NCI-H446 treated with DMSO at 0.1 percent for 48 hours (cell line): Measurements from ENCODE around the gene ROBO2.

Source experiments
- DNase-seq: peaks from one replicate; lab custom pipeline; 2025; lab: John Stamatoyannopoulos, UW

The ROBO2 gene

GRCh38 chr3:77414881-77415280, 375.0 kb downstream of the ROBO2 start:
- no peak for DNase-seq

DNA sequence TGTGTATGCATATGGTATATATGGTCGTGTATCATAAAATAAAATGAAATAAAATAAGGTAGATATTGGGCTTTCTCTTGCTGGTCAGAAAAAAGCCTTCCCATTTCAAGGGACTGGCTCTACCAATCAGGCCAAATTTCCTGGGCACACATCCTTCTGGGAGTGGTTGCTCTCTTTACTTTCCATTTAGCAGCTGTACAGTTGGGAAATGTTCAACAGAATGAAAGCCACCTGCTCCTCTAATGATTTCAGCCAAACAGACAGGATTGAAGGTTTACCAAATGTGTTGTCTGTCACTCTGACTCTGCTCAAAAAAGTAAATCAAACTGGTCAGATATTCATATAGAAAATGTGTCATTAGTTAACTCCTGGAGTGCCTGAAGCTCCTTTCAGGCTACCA, 380.4 kb downstream of the ROBO2 start:
- DNase-seq = peak; percentile 85

DNA sequence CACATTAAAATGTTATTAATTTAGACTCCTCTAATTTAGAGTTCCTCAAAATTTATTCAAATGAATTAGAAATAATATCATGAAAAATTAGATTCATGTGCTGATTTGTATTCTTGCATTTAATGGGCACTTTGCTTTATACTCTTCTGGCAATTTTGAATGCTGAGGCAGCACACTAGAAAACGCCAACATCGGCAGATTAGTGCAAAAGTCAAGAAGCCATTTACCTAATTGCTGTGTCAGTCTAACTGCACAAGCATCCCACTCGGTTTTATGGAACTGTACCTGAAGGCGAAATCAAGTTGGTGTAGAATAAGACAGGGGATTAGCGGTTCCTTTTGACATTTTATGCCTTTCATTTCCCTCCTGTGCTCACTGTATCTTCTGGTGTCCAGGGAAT, 382.0 kb downstream of the ROBO2 start:
- no peak for DNase-seq

DNA sequence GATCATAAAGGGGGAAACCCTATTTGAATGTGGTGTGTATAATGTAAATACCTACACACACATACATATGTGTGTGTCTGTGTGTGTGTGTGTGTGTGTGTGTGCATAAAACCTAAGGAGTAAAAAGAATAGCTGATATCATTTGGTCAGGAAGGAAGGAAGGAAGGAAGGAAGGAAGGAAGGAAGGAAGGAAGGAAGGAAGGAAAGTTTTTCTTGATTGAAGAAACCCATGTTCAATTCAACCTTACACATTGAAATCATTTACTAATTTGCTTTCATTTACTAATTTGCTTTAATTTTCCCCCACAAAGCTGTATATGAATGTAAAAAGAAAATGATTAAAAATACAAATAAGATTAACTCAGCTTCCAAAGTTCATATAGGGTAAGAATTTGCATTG, 386.6 kb downstream of the ROBO2 start:
- DNase-seq = no peak

DNA sequence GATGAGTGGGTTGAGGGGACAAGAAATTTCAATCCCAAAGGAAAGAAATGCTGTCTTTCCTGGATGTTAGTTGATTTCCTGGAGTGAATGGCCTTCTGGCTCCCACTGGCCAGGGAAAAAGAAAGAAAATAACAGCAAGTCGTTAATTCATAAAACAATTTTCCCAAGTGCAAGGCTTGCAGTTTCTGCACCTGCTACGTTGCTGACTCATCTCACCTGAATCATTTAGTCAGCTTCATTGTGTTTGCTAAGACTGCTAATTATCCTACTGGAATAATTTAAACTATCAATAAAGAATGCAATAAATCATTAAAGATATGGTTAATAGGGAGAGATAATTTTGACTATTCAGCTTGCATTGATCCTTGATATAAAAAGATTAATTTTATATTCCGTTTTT, 387.6 kb downstream of the ROBO2 start:
- no peak for DNase-seq

- DNase-seq = no peak
Measured at GRCh38 chr3:77436908-77437307, 397.0 kb downstream of the ROBO2 start.

DNA sequence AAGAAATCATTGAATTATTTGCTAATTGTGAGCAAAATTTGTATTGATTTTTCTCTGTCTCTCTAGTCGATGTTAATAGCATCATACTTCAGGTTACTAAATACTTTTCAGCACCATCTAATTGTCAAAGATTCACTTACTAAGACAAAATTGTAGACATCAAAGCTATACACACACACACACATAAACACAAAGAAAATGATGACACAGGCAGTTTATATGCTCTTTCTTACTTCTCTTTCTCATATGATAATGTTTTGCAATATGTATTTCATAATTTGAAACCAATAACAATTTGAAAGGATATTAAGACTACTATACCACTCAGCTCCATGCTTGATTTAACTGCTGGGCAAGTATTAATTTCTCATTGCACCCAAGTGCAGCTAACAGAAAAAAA, 406.2 kb downstream of the ROBO2 start:
- DNase-seq = no peak

DNA sequence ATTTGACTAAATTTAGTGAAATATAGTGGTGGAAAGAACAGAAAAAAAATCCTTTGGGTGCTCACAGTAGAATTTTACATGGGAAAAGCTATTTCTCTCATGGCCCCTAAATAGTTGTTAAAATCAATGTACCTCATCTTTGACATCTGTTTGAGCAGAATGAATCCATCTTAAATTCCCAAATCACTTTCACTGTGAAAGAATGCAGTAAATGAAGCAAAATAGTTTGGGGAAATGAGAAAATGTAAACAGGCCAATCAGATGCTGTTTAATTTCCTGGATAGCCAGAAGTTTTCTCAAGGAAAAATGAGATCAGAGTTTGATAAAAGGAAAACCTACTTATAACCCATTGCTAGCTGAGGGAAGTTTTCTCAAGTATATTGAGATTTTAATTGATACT, 406.9 kb downstream of the ROBO2 start:
- no peak for DNase-seq

GRCh38 chr3:77449459-77450350, 409.8 kb downstream of the ROBO2 start:
- DNase-seq = peak; percentile 44

DNA sequence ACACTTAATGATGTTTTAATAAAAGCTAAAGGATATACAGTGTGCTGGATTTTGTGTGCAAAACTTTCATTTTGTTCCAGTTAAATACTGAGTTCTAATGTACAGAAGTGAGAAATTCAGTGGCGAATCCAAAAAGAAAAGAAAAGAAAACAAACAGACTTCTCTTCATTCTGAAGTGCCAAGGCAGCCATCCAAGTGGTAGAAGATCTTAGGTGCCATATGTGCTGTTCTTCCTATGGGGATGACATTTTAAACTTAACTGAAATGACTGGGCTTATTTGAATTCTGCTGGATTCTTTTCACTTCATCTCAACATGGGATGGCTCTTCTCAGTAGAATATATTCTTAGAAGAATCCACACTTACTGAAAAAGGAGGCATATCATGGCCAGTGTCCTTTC, 416.5 kb downstream of the ROBO2 start:
- DNase-seq = peak; percentile 63

GRCh38 chr3:77456906-77457305, 417.0 kb downstream of the ROBO2 start:
- peak; percentile 24 for DNase-seq

DNA sequence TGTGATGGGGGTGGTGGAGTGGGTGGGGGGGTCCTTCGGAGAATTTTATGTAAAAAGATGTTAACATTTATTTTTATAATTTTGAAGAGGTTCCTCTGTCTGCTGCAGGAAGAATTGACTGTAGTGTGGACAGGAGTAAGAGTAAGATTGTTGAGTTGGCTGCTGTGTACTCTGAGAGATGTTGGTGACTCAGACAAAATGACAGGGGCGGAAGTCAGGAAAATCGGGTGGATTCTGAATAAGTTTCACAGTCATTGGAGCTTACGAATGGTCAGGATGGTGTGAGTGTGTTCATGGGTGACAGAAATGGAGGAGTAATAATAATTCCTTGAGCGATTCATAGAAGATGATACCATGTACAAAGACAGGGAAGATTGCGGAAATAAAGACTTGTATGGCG, 420.0 kb downstream of the ROBO2 start:
- DNase-seq = no peak

DNA sequence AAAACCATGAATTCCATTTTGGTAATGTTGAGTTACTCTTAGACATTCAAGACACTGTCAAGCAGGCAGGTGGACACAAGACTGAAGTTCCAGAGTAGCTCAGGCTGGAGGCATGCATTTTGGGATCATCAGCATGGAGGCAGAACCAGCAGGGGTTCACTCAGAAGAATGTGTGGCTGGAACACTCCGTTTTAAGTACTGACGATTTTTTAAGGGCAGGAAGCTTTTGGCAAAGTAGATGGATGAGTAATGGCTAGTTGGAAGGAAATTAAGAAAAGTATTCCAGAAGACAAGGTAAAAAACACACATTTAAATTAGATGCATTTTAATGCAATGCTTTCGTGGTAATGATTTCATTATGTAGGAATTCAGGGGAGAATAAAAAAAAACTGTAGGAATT, 420.4 kb downstream of the ROBO2 start:
- peak; percentile 55 for DNase-seq

GRCh38 chr3:77462951-77463350, 423.1 kb downstream of the ROBO2 start:
- no peak for DNase-seq

DNA sequence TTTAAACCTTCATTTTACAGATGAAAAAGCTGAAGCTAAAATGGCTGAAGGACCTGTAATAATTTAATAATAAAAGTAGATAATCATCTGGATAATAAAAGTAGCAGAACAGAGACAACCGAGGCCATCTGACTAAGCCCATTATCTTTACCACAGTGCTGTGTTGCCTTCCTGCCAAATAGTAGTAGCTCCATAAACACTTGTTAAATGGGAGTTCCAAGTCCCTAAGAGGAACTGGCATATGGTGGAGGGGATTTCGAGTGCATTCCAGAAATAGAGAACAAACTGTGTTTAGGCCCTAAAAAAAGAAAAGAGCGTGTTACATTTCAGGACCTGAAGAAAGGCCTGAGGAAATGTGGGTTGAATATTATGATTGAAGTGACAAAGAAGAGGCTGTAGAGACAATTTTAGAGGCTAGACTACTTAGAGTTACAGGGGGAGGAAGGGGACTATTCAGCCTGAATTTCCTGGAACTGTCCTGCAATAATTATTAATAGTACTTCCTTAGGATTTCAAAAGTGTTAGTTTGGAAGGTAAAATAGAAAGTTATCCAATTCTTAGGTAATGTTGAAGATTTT, 424.3 kb downstream of the ROBO2 start:
- DNase-seq = peak; percentile 85

GRCh38 chr3:77466562-77467115, 426.7 kb downstream of the ROBO2 start:
- DNase-seq = peak; percentile 73

DNA sequence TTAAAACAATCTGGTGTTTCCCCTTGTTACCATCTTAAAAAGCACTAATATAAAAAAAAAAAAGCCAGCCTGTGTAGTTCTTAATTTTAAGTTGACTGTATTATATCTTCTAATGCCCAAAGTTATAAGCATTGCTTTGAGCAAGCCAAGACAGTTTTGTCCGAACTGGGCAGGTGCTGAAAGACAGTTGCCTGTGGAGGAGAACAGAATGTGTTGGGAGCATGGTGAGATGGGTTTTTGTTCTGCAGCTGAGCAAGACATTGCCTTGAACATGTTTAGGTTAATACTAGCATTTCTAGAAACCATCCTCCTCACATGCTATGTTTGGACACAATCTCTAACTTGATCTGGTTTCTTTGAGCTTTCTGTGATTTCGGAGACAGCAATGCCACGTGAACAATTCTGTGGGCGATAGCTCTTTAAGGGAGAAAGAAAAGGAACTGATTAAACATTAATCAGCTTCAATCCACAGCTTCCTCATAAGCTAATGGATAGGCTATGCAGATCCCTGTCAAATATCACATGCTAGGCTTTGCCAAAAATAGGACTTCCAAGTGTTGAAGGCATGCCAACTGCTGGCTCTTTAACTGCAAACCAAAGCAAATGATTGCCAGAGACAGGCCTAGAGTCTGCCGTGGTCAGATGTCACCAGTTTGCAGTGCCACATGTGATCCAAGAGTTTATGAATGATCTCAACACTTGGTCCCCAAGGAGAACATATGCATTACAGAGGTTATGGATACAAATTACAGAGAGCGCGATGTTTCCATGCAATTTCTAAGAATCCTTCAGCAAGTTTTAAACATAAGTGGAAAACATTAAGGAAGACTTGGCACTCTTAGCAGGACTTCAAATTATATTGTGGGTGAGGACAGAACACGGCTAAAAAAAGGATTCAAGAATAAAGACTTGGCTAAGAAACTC, 428.1 kb downstream of the ROBO2 start:
- DNase-seq = peak; percentile 99

DNA sequence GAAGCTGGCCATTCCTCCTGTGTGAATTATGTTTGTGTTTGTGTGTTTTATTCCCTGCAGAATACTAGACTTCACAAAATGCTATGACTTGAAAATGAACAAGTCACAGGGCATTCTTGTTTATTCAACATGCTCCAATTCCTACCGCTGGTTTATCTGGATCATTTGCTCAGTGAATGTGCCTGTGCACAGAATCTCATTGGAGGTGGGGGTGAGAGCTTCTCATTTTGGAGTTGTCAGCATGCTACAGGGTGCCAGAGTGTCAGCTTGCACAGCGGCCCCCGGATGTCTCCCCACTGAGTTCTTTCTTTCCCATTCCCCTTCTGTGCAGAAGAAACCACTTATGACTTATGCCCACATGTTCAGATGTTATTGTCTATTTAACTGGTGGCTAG, 428.7 kb downstream of the ROBO2 start:
- DNase-seq = peak; percentile 97

- DNase-seq = peak; percentile 86
Measured at GRCh38 chr3:77475507-77475906, 435.6 kb downstream of the ROBO2 start.

DNA sequence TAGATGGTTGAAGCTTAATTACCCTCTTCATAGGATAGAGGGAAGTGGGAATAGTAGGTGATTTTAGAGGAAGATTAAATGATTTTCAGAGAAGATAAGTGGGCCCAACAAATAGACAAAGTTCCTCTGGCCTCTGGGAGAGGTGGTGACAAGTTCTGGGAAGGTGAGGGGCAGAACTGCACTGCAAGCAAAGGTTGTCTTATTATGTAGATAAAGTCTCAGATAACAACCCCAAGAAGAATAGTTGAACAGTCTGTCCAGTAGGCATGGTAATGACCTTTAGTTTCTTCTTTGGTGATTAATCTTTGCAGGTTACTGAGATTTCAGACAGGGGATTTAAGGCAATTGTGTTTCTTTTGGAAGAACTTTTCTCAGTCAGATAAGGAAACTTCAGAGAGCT, 439.1 kb downstream of the ROBO2 start:
- no peak for DNase-seq

DNA sequence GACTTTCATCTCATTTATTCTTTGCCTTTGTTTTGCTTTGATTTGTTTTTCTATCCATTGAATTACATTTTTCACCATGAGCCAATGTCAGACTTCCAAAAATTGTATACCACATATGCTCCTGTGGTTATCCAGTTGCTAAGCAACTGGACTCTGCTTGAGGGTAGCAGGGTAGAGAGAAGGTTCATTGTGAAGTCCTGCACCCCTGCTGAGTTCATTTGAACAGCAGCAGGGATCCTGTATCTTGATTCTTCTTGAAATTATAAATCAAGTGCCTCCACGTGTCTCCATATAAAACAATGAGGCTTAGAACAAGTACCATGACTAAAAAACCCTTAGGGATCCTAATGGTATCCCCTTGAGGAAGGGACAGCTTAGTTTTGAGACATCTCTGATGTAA, 449.3 kb downstream of the ROBO2 start:
- no peak for DNase-seq

DNA sequence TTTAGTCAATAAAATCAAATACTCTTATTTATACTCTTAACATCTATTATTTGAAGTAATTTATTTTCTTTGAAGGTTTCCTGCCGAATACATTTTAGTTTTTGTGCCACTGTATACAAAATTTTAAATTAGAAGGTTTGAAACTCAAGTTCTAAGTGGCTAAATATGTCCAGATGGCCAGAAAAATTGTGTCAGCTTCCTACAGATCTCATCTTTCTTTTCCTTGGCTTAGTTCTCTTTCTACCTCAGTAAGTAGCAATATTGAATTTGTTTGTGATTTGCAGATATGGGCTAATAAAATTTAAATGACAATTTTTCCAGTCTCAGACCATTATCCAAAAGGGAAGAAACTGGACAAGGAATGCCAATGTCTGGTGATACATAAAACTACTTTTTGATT, 452.1 kb downstream of the ROBO2 start:
- DNase-seq = peak; percentile 50
